GM23338 (cell line): ENCODE data around the gene TBX10. TPM values are rescaled to one million over a fixed set of nuclear protein-coding genes. Genes with fewer than 3 reads are reported as not detected.

Experiments used
- ATAC-seq: fragments of 200-7000 bp; cut with Tn5 transposase; 3 replicates; pipeline ENCODE4 v1.9.1; 2020
- DNase-seq: peaks from one replicate; pipeline ENCODE4 v3.0.0-alpha.2; 2015; ENCODE audit warnings: low spot score
- H2AFZ ChIP-seq: fragments of 200-600 bp; sonication (generic); 2 replicates; pipeline ENCODE4 v1.8.0; 2016; ENCODE audit warnings: antibody characterized with exemption, mild to moderate bottlenecking, moderate library complexity
- H3F3A ChIP-seq: fragments of 200-600 bp; sonication (generic); replicated peaks from 2 replicates; pipeline ENCODE4 v1.8.0; 2017; ENCODE audit warnings: antibody characterized with exemption, mixed run types, low read depth
- H3K27ac ChIP-seq: fragments of 200-600 bp; sonication (generic); 2 replicates; pipeline ENCODE4 v1.6.1; 2016; ENCODE audit warnings: low read depth
- H3K27me3 ChIP-seq: fragments of 200-600 bp; sonication (generic); 2 replicates; pipeline ENCODE4 v1.8.0; 2016; ENCODE audit warnings: mild to moderate bottlenecking, mixed run types, moderate library complexity; ENCODE audit not compliant: insufficient read depth
- H3K36me3 ChIP-seq: fragments of 200-600 bp; sonication (generic); 2 replicates; pipeline ENCODE4 v1.8.0; 2016; ENCODE audit warnings: mild to moderate bottlenecking; ENCODE audit not compliant: insufficient read depth
- H3K4me1 ChIP-seq: fragments of 200-600 bp; sonication (generic); 2 replicates; pipeline ENCODE4 v1.8.0; 2016; ENCODE audit warnings: mild to moderate bottlenecking, moderate library complexity; ENCODE audit not compliant: insufficient read depth
- H3K4me2 ChIP-seq: fragments of 200-600 bp; sonication (generic); 2 replicates; pipeline ENCODE4 v1.7.1; 2017; ENCODE audit warnings: mixed run types
- H3K4me3 ChIP-seq: fragments of 200-600 bp; sonication (generic); 2 replicates; pipeline ENCODE4 v1.6.1; 2016; ENCODE audit warnings: mixed run types
- H3K79me2 ChIP-seq: fragments of 200-600 bp; sonication (generic); replicated peaks from 2 replicates; pipeline ENCODE4 v1.8.0; 2017; ENCODE audit warnings: mild to moderate bottlenecking; ENCODE audit not compliant: insufficient read depth
- H3K9me2 ChIP-seq: fragments of 200-600 bp; sonication (generic); 2 replicates; pipeline ENCODE4 v1.8.0; 2017; ENCODE audit not compliant: insufficient read depth
- H4K20me1 ChIP-seq: fragments of 200-600 bp; sonication (generic); replicated peaks from 2 replicates; pipeline ENCODE4 v1.8.0; 2017; ENCODE audit warnings: mild to moderate bottlenecking; ENCODE audit not compliant: insufficient read depth
- H3K27ac Mint-ChIP-seq: 2 replicates; pipeline ENCODE4 v1.8.0; 2020; ENCODE audit warnings: inconsistent platforms, mild to moderate bottlenecking, moderate library complexity, mixed read lengths
- H3K27me3 Mint-ChIP-seq: 3 replicates; pipeline ENCODE4 v1.8.0; 2022; ENCODE audit warnings: low read depth, mild to moderate bottlenecking, moderate library complexity, mixed read lengths, inconsistent platforms; ENCODE audit not compliant: insufficient read depth, poor library complexity
- H3K36me3 Mint-ChIP-seq: 3 replicates; pipeline ENCODE4 v1.8.0; 2021; ENCODE audit warnings: low read depth, mild to moderate bottlenecking, inconsistent platforms, moderate library complexity, mixed read lengths
- H3K4me1 Mint-ChIP-seq: 3 replicates; pipeline ENCODE4 v1.8.0; 2020; ENCODE audit warnings: mild to moderate bottlenecking, inconsistent platforms, mixed read lengths
- H3K4me3 Mint-ChIP-seq: 3 replicates; pipeline ENCODE4 v1.8.0; 2021; ENCODE audit warnings: moderate library complexity, mild to moderate bottlenecking, inconsistent platforms, mixed read lengths
- H3K9me3 Mint-ChIP-seq: 3 replicates; pipeline ENCODE4 v1.8.0; 2020; ENCODE audit warnings: moderate library complexity, mild to moderate bottlenecking, inconsistent platforms, mixed read lengths
- CREB1 ChIP-seq: fragments of 250-450 bp; sonication (Bioruptor Pico); IDR thresholded peaks from 2 replicates; pipeline ENCODE4 v1.5.0; 2020; ENCODE audit warnings: low read depth, mild to moderate bottlenecking, moderate library complexity
- CTCF ChIP-seq, 2 experiments: fragments of 200-600 bp in 1 of 2; sonication (generic) in 1 of 2; conservative IDR thresholded peaks; 2 replicates each; pipeline versions ENCODE4 v1.5.1 to v1.6.1; 2016 to 2017; ENCODE audit warnings: antibody characterized with exemption in 2 of 2, low read depth in 2 of 2, mild to moderate bottlenecking in 2 of 2, moderate library complexity in 1 of 2
- ETS1 ChIP-seq: IDR thresholded peaks from 2 replicates; pipeline ENCODE4 v1.6.1; 2016; ENCODE audit warnings: antibody characterized with exemption
- EZH2 ChIP-seq: fragments of 200-600 bp; sonication (generic); IDR thresholded peaks from one replicate; pipeline ENCODE4 v1.8.0; 2017; ENCODE audit warnings: antibody characterized with exemption, mild to moderate bottlenecking, low read depth; ENCODE audit not compliant: unreplicated experiment
- EZH2phosphoT487 ChIP-seq: fragments of 200-600 bp; sonication (generic); IDR thresholded peaks from one replicate; pipeline ENCODE4 v1.8.1; 2018; ENCODE audit warnings: antibody characterized with exemption; ENCODE audit not compliant: unreplicated experiment
- JUNB ChIP-seq: IDR thresholded peaks from one replicate; pipeline ENCODE4 v1.6.1; 2016; ENCODE audit warnings: antibody characterized with exemption; ENCODE audit not compliant: unreplicated experiment
- NANOG ChIP-seq: IDR thresholded peaks from 2 replicates; pipeline ENCODE4 v1.6.1; 2016; ENCODE audit warnings: antibody characterized with exemption, borderline replicate concordance
- POLR2AphosphoS5 ChIP-seq: IDR thresholded peaks from 2 replicates; pipeline ENCODE4 v1.6.1; 2016; ENCODE audit warnings: antibody characterized with exemption, low read depth
- REST ChIP-seq: IDR thresholded peaks from one replicate; pipeline ENCODE4 v1.6.1; 2018; ENCODE audit warnings: antibody characterized with exemption; ENCODE audit not compliant: unreplicated experiment
- STAT1 ChIP-seq: IDR thresholded peaks from one replicate; pipeline ENCODE4 v1.6.1; 2016; ENCODE audit warnings: antibody characterized with exemption; ENCODE audit not compliant: unreplicated experiment
- ZNF114 ChIP-seq: fragments of 250-450 bp; sonication (Bioruptor Pico); IDR thresholded peaks from 2 replicates; pipeline ENCODE4 v1.5.0; 2020; ENCODE audit warnings: mild to moderate bottlenecking, moderate library complexity
- ZNF331 ChIP-seq: fragments of 250-450 bp; sonication (Bioruptor Pico); IDR thresholded peaks from 2 replicates; pipeline ENCODE4 v1.5.0; 2020; ENCODE audit warnings: low read depth, mild to moderate bottlenecking, moderate library complexity
- ZNF462 ChIP-seq: fragments of 250-450 bp; sonication (Bioruptor Pico); IDR thresholded peaks from 2 replicates; pipeline ENCODE4 v1.5.0; 2020; ENCODE audit warnings: mild to moderate bottlenecking, moderate library complexity
- polyA plus RNA-seq: library from polyadenylated mRNA; unstranded; fragments of >200 nt; fragmentation: Nextera tagmentation; extraction: Ambion mirVana; gene quantifications from 2 replicates; pipeline ENCODE4 v1.2.1, GENCODE V29; 2016
- total RNA-seq: library from RNA; depleted of rRNA; stranded (reverse); fragments of >200 nt; shearing (Covaris generic); gene quantifications from 2 replicates; pipeline ENCODE4 v1.2.3, GENCODE V29; 2014

The TBX10 gene
- total and polyA plus RNA-seq, 2 experiments from 2014 or later, result 0.10 TPM; not detected in 1

GRCh38 chr11:67609316-67609715 lies 30.2 kb downstream of the TBX10 start:
- H3K27me3 ChIP-seq, result no peaks in the 10 kb centered on the region
- Mint-ChIP-seq H3K27ac (no peak overlapping the region), H3K27me3 (peaks cover 8% of the 10 kb centered on the region), H3K9me3 (no peaks in the 10 kb centered on the region; the same call in 2 of the 3 replicates), H3K36me3 (peaks cover 29% of the 10 kb centered on the region), H3K4me3 (no peak overlapping the region), H3K4me1 (peaks cover 16% of the 10 kb centered on the region)
- peaks cover 22% of the 10 kb centered on the region for H3K4me1 ChIP-seq
- no peak overlapping the region for H3K4me3 ChIP-seq
- no peaks in the 10 kb centered on the region for H3K36me3 ChIP-seq
- H3K27ac ChIP-seq, result no peak overlapping the region
- no peaks in the 10 kb centered on the region for H3K9me2 ChIP-seq
- H3K79me2 ChIP-seq, result peaks cover 9% of the 10 kb centered on the region; the same call in 1 of the 2 replicates
- no peak overlapping the region for H2AFZ ChIP-seq
- no peak overlapping the region for H3K4me2 ChIP-seq
- TF ChIP-seq ETS1, result no peak
- TF ChIP-seq NANOG, result no peak
- no peak for TF ChIP-seq ZNF462
- no peak for TF ChIP-seq CREB1 (CRISPR knock-in tag)
- TF ChIP-seq EZH2, result no peak
- no peak for TF ChIP-seq CTCF (conservative IDR thresholded peaks at IDR 0.05; ENCODE audit: low read depth in 2 of 2)
- TF ChIP-seq JUNB, result no peak
- TF ChIP-seq EZH2phosphoT487, result no peak
- no peak for TF ChIP-seq ZNF114 (CRISPR knock-in tag)
- TF ChIP-seq STAT1, result no peak
- TF ChIP-seq REST, result no peak
- TF ChIP-seq POLR2AphosphoS5, result no peak
- TF ChIP-seq ZNF331 (CRISPR knock-in tag), result no peak
- H3F3A ChIP-seq, result 0 out of 2 replicates have a peak, but pooled peaks cover 3% of the 10 kb centered on the region
- DNase-seq, result no peak
- ATAC-seq, result no peak
- H4K20me1 ChIP-seq, result no peaks in the 10 kb centered on the region
